ENCODE data around the gene CTBP1. TPM values are rescaled to one million over a fixed set of nuclear protein-coding genes. Genes with fewer than 3 reads are reported as not detected.

The CTBP1 gene
- total and polyA plus RNA-seq, 2 of the 8 experiments (the other 6 are each of a cell fraction or from before 2014, with no cell fraction given): 128 to 185 TPM

GRCh38 chr4:1202526-1203011 lies 46.4 kb downstream of the CTBP1 start:
- H3K27ac ChIP-seq (ENCODE audit: low read depth, low read length): no peak overlapping the region
- no peak overlapping the region for H2AK5ac ChIP-seq (ENCODE audit: low read depth, low read length)
- H4K8ac ChIP-seq (ENCODE audit: extremely low read depth, insufficient read depth, low read length): no peak overlapping the region; the same call in 1 of the 2 replicates
- no peak overlapping the region for H4K91ac ChIP-seq (replicated peaks; ENCODE audit: insufficient read length, low read length)
- H3K79me1 ChIP-seq (ENCODE audit: low read depth, low read length): no peaks in the 10 kb centered on the region
- H3K27me3 ChIP-seq (replicated peaks in 1 of 4; ENCODE audit: control insufficient read depth in 3 of 4, extremely low read depth in 1 of 4, insufficient read depth in 3 of 4, low read length in 3 of 4): no peaks in the 10 kb centered on the region
- no peaks in the 10 kb centered on the region for H3K36me3 ChIP-seq (ENCODE audit: control insufficient read depth in 2 of 4, insufficient read depth in 4 of 4, low read length in 3 of 4)
- no peak overlapping the region for H3K56ac ChIP-seq (replicated peaks; ENCODE audit: insufficient read length, low read depth, low read length)
- no peak overlapping the region for H3K18ac ChIP-seq (ENCODE audit: extremely low read depth, low read length)
- H3K79me2 ChIP-seq (ENCODE audit: control insufficient read depth in 1 of 2, insufficient read depth in 2 of 2, low read length in 2 of 2): no peaks in the 10 kb centered on the region
- H3K14ac ChIP-seq (ENCODE audit: insufficient read length): no peak overlapping the region
- H3K9ac ChIP-seq (replicated peaks in 1 of 4; ENCODE audit: extremely low read depth in 1 of 4, low read depth in 3 of 4, low read length in 3 of 4): no peak overlapping the region
- H4K5ac ChIP-seq (ENCODE audit: insufficient read length, low read depth, low read length): no peak overlapping the region
- H3K4me3 ChIP-seq (ENCODE audit: extremely low read depth in 1 of 4, insufficient read depth in 2 of 4, low read depth in 3 of 4, low read length in 4 of 4): no peak overlapping the region
- no peak overlapping the region for H2AFZ ChIP-seq (ENCODE audit: low read length)
- POLR2A ChIA-PET (ENCODE audit: partially characterized antibody): interaction anchor here (1.1 kb wide), 1 partner anchor 8 kb away, joined by 4 read pairs; no protein-coding TSS in a partner anchor
- no peaks in the 10 kb centered on the region for H3K23me2 ChIP-seq (ENCODE audit: low read depth, low read length)
- H3K4me1 ChIP-seq (replicated peaks in 1 of 4; ENCODE audit: control insufficient read depth in 3 of 4, insufficient read depth in 4 of 4, low read length in 3 of 4): no peaks in the 10 kb centered on the region
- WGBS, 2 experiments (ENCODE audit: extremely low coverage in 1 of 2, insufficient coverage in 1 of 2, insufficient read length in 1 of 2, insufficient replicate concordance in 2 of 2, low coverage in 1 of 2, low lambda C conversion rate in 2 of 2, missing lambda C conversion rate in 1 of 2): 94% methylated on average over 11 of the region's 19 CpGs; no CpG with 5 or more reads in 1 of the 2 experiments
- H2BK12ac ChIP-seq (ENCODE audit: low read depth, low read length): no peak overlapping the region
- no peak overlapping the region for H3K23ac ChIP-seq (ENCODE audit: insufficient read length)
- H2BK120ac ChIP-seq (replicated peaks; ENCODE audit: low read depth, low read length): no peak overlapping the region
- H3K4me2 ChIP-seq (ENCODE audit: insufficient read depth in 1 of 2, low read depth in 2 of 2, low read length in 2 of 2): no peak overlapping the region
- H4K20me1 ChIP-seq (replicated peaks in 1 of 2; ENCODE audit: control insufficient read depth in 1 of 2, insufficient read depth in 2 of 2, low read length in 2 of 2): no peaks in the 10 kb centered on the region
- no peak overlapping the region for H2BK5ac ChIP-seq (ENCODE audit: low read depth, low read length)
- H3K9me3 ChIP-seq (ENCODE audit: insufficient read depth in 2 of 2, low read depth in 1 of 2, low read length in 1 of 2): no peaks in the 10 kb centered on the region
- CTCF ChIA-PET (ENCODE audit: partially characterized antibody): interaction anchor here (1.1 to 1.9 kb wide), 4 partner anchors 13 to 110 kb away, joined by 3 to 4 read pairs (median 3); no protein-coding TSS in a partner anchor
- H2BK15ac ChIP-seq (ENCODE audit: low read length): no peak overlapping the region
- no peak overlapping the region for H2BK20ac ChIP-seq (ENCODE audit: low read length)
- no peak overlapping the region for H3K4ac ChIP-seq (replicated peaks; ENCODE audit: insufficient read length, low read depth, low read length)
- no peak for DNase-seq (ENCODE audit: low read depth in 1 of 2, low spot score in 2 of 2)
- no peak for FAIRE-seq
- TF ChIP-seq, protein P1, sequence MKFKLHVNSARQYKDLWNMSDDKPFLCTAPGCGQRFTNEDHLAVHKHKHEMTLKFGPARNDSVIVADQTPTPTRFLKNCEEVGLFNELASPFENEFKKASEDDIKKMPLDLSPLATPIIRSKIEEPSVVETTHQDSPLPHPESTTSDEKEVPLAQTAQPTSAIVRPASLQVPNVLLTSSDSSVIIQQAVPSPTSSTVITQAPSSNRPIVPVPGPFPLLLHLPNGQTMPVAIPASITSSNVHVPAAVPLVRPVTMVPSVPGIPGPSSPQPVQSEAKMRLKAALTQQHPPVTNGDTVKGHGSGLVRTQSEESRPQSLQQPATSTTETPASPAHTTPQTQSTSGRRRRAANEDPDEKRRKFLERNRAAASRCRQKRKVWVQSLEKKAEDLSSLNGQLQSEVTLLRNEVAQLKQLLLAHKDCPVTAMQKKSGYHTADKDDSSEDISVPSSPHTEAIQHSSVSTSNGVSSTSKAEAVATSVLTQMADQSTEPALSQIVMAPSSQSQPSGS (IDR thresholded peaks at IDR 0.05; ENCODE audit: low read length): no peak
- TF ChIP-seq POLR2A (IDR thresholded peaks at IDR 0.05; ENCODE audit: control extremely low read depth in 1 of 2, low read depth in 2 of 2, low read length in 2 of 2) (no peak), RXRA (IDR thresholded peaks at IDR 0.05; ENCODE audit: insufficient read depth, low read depth, low read length) (no peak), PHF8 (conservative IDR thresholded peaks at IDR 0.05; ENCODE audit: low read depth, low read length) (no peak), YY1 (IDR thresholded peaks at IDR 0.05; ENCODE audit: low read depth, low read length) (no peak), NRF1 (IDR thresholded peaks at IDR 0.05; ENCODE audit: low read depth, low read length) (no peak)
